ENCODE data around the gene MYO9B.
A peak's percentile ranks its signal among the peaks of the same experiment; 100 is the strongest.

The MYO9B gene

GRCh38 chr19:17242431-17243208, 167.0 kb downstream of the MYO9B start:
- DNase-seq (ENCODE audit: low read depth in 2 of 2) = no peak

GRCh38 chr19:17243211-17243829, 167.7 kb downstream of the MYO9B start:
- DNase-seq (ENCODE audit: low read depth in 2 of 2) = no peak

GRCh38 chr19:17243830-17244617, 168.4 kb downstream of the MYO9B start:
- DNase-seq (ENCODE audit: low read depth in 2 of 2) = no peak

GRCh38 chr19:17244618-17245534, 169.3 kb downstream of the MYO9B start:
- DNase-seq (ENCODE audit: low read depth in 2 of 2) = no peak

GRCh38 chr19:17245535-17245984, 170.0 kb downstream of the MYO9B start, which contains the start of gene NR2F6:
TSS of gene NR2F6 (minus strand) at chr19:17245919. CDS start at chr19:17245220, 699 bp downstream.
- DNase-seq (ENCODE audit: low read depth in 2 of 2) = no peak

GRCh38 chr19:17246681-17247425, 171.3 kb downstream of the MYO9B start:
- no peak for DNase-seq (ENCODE audit: low read depth in 2 of 2)

GRCh38 chr19:17248011-17248776, 172.6 kb downstream of the MYO9B start:
- DNase-seq (ENCODE audit: low read depth in 2 of 2) = no peak

GRCh38 chr19:17249887-17250548, 174.4 kb downstream of the MYO9B start:
- no peak for DNase-seq (ENCODE audit: low read depth in 2 of 2)

- no peak for DNase-seq (ENCODE audit: low read depth in 2 of 2)
These were observed 179.1 kb downstream of the MYO9B start for GRCh38 chr19:17254636-17255035.

- DNase-seq (ENCODE audit: low read depth in 2 of 2) = no peak
These were observed 179.6 kb downstream of the MYO9B start for GRCh38 chr19:17255150-17255621.

GRCh38 chr19:17256130-17256529, 180.6 kb downstream of the MYO9B start:
- DNase-seq (ENCODE audit: low read depth in 2 of 2) = no peak

- DNase-seq (ENCODE audit: low read depth in 2 of 2) = no peak
These were observed 183.7 kb downstream of the MYO9B start for GRCh38 chr19:17259118-17259780.

GRCh38 chr19:17259934-17260333, 184.4 kb downstream of the MYO9B start:
- DNase-seq (ENCODE audit: low read depth in 2 of 2) = no peak

- DNase-seq (ENCODE audit: low read depth in 2 of 2) = peak; percentile 37 to 43
These were observed 185.3 kb downstream of the MYO9B start for GRCh38 chr19:17260842-17261325.

- no peak for DNase-seq (ENCODE audit: low read depth in 2 of 2)
These were observed 187.0 kb downstream of the MYO9B start for GRCh38 chr19:17262557-17262956.
